Fibroblast of skin of right quadriceps (primary cell): ENCODE results near the gene GTF2F1.
"Not testable (repeated sequence)": the region's sequence is repeated elsewhere in the genome, so short reads cannot be mapped to it uniquely, and the experiment has no call there.

Experiments
- DNase-seq: peaks from one replicate; pipeline ENCODE4 v3.0.0-alpha.2; 2013

Gene GTF2F1, protein sequence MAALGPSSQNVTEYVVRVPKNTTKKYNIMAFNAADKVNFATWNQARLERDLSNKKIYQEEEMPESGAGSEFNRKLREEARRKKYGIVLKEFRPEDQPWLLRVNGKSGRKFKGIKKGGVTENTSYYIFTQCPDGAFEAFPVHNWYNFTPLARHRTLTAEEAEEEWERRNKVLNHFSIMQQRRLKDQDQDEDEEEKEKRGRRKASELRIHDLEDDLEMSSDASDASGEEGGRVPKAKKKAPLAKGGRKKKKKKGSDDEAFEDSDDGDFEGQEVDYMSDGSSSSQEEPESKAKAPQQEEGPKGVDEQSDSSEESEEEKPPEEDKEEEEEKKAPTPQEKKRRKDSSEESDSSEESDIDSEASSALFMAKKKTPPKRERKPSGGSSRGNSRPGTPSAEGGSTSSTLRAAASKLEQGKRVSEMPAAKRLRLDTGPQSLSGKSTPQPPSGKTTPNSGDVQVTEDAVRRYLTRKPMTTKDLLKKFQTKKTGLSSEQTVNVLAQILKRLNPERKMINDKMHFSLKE

DNA sequence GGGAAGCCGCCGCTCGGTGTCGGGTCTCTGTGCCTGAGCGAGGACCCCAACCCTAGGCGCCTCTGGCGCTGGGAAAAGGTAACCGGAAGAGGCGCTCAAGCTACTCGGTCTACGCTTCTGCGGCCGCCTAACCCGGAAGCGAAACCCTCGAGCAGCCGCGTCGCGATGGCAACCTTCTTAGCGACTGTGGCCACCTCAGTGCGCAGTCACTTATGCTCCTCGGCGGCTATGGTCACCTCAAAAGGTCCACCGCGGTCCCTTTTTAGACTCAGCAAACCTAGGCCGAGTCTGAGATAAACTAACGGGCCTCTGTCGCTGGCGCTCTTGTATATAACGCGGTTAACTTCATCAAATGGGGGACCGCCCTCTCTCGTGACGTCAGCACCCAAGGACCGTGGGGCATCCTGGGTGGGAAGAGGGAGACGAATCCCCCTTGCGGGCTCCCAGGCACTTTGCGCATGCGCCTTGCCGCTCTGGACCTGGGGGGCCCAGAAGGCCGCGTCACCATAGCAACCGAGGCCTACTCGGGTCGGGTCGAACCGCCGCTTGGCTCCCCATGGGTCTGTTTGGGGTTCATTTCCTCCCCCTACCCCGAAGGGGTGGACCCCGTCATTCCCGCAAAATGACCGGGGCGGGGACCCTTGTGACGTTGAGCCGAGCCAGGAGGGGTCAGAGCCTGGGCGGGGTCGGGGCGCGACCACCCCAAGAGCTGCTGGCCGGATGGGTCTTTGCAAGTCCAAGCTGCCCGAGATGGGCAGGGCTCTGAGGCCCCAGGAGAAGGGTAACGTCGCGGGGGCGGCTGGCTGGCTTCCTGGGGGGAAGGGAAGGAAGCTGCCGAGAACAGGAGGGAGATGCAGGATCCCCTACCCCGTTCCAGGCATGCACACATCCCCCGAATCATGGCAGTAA, at the start of gene GTF2F1:
GTF2F1 (minus strand) TSS at position 91 of the 909 bp plus-strand sequence. CDS start 169 bp downstream, outside the sequence.
- peak; percentile 97 for DNase-seq

DNA sequence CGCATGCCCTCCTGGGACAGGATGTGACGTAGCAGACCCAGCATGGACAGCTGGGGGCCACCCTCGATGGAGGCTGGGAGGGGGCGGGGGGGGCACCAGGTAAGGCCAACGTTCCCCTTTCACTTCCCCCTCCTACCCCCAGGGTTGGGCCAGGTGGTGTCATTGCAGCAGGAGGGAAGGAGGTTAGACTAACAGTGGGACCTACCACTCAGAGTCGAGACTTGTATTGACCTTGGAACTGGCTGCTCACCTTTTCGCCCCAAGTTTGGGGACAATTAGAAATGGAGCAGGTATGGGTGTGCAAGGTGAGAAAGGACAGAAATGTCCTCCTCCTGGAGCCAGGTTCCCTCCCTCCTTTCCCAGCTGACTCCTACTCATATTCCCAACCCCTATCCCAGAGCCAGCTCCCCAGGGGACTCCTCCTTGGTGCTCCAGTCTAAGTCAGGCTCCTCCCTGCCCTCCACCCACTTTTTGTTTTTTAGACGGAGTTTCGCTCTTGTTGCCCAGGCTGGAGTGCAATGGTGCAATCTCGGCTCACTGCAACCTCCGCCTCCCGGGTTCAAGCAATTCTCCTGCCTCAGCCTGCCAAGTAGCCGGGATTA, 49.2 kb upstream of the GTF2F1 start:
- DNase-seq = no peak

DNA sequence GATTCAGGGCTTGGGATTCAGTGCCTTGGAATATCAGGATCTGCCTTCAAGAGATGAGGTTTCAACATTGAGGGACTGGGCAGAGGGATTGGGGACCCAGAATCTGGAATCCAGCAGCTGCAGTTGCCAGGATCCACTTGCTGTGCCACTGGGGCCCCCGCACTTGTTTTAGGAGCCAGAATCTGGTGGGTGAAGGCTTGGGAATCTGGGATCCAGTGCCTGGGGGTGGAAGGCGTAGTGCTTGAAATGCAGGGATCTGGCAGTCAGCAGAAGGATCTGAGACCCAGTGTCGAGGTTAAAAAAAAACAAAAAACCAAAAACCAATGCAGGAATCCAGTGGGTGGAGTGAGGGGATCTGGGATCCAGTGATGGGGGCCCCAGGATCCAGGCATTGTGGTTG, 47.9 kb upstream of the GTF2F1 start:
- no peak for DNase-seq

DNA sequence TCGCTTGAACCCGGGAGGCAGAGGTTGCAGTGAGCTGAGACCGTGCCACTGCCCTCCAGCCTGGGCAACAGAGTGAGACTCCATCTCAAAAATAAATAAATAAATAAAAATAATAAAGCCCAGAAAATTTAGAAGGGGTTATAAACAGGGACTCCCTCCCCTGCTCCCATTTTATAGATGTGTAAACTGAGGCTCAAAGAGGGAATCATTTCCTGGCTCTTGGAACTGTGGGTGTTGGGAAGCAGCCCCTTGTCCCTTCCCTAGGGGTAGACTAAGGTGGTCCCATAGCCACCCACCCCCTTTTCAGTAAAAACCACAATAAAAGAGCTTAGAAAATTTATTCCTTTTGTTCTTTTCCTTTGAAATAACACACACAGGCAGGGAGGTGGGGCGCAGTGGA, 46.8 kb upstream of the GTF2F1 start:
- no peak for DNase-seq

DNA sequence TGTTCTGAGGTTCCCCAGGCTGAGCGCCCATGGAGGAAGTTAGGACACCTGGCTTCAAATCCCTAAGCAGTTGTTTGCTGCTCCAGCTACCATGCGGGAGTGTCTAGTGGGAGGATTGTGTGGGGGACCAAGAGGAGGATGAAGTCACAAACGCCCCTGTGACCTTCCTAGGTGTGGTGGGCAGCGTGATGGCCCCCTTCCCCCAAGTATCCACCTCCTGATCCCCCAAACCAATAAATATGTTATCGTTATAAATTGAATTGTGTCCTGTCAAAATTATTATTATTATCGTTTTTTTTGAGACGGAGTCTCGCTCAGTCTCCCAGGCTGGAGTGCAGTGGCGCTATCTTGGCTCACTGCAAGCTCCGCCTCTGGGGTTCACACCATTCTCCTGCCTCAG, 40.7 kb upstream of the GTF2F1 start, which contains the start of gene SLC25A41:
SLC25A41 (minus strand) TSS at position 101 of the 400 bp plus-strand sequence; CDS start at position 31, 70 bp downstream.
- no peak for DNase-seq

DNA sequence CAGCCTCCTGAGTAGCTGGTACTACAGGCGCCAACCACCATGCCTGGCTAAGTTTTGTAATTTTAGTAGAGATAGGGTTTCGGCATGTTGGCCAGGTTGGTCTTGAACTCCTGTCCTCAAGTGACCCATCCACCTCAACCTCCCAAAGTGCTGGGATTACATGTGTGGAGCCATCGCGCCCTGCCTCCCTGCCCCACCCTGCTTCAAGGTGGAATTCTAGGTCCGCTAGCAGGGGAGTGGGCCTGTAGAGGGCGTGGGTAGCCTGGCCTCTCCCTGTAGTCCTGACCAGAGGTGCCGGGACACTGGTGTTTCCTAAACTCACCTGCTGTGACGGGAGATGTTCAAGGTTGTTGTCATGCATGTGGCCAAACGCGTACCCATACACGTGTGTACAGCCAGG, 40.2 kb upstream of the GTF2F1 start:
- no peak for DNase-seq

DNA sequence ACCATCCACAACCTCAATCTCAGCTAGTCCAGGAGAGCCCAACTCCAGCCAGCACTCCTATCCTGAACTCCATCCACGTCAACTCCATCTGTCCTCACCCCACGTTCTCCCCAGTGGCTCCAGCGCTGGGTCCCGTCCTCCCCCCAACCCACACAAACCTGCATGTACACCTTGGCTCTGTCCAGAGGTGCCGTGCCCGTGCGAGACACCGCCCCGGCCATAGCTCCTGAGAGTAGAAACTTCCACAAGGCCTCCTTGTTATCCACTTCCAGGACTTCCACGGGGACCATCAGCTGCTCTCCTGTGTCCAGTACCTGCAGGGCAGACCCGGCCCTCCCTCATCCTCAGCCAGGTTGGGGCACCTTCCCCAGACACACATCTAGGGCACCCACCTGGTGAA, 38.9 kb upstream of the GTF2F1 start:
- no peak for DNase-seq

DNA sequence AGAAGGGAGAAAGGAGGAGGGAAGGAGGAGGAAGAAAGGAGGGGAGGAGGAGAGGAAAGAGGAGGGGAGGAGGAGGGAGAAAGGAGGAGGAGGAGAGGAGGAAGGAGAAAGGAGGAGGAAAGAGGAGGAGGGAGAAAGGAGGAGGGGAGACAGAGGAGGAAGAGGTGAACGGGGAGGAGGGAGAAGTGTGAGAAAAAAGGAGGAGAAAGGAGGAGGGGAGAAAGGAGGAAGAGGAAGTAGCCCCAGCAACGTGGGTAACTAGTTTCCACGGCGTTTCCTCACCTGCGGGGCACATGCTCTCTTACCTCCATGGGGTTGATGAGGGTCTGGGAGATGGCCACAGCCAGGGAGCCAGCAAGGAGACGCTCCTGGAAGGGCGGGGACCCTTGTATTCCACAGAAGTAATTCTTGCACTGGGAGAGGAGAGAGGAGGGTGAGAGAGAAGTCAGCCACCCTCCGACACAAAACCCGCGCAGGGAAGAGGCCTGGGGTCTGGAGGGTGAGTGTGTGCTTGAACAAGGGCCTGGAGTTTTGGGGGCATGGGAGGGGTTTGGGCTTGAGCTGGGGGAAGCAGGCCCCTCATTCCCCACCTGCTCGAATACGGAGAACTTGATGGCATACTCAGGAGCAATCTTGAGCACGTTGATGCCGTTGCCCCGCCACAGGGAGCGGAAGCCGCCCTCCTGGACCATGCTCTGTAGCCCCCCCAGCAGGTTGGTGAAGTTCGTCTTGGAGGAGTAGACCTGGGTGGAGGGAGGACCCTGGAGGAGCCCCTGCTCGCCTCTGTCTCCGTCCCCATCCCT, 36.7 kb upstream of the GTF2F1 start:
- DNase-seq = no peak

DNA sequence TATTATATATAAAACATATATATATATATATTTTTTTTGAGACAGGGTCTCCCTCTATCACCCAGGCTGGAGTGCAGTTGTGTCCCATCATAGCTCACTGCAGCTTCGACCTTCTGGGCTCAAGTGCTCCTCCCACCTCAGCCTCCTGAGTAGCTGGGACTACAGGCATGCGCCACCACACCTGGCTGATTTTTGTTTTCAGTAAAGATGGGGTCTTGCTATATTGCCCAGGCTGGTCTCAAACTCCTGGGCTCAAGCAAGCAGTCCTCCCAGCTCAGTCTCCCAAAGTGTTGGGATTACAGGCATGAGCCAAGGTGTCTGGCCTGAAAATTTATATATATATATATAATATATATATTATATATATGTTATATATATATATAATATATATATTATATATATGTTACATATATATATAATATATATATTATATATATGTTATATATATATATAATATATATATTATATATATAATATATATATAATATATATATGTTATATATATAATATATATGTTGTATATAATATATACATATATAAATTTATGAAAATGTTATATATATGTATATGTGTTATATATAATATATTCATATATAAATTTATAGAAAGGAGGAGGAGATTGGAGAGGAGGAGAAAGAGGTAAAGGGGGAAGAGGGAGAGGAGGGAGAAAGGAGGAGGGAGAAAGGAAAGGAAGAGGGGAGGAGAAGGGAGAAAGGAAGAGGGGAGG, 35.9 kb upstream of the GTF2F1 start:
- DNase-seq = not testable (repeated sequence)

DNA sequence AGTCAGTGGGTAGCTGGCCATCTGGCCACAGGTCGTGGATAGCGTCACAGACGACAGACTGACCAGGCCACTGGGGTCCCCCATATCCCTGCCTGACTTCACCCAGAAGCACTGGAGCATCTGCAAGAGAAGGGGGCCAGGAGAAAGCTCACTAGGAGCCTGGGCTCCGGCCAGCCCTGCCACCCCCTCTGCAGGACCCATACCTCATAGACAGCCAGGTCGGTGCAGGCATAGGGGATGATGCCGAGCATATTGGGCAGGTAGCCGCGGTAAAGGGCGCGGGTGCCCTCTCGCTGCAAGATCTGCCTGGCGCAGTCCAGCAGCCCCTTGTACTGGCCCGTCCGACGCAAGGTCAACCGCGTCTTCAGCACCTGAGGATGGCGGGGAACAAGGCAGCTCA, 34.2 kb upstream of the GTF2F1 start:
- DNase-seq = no peak

DNA sequence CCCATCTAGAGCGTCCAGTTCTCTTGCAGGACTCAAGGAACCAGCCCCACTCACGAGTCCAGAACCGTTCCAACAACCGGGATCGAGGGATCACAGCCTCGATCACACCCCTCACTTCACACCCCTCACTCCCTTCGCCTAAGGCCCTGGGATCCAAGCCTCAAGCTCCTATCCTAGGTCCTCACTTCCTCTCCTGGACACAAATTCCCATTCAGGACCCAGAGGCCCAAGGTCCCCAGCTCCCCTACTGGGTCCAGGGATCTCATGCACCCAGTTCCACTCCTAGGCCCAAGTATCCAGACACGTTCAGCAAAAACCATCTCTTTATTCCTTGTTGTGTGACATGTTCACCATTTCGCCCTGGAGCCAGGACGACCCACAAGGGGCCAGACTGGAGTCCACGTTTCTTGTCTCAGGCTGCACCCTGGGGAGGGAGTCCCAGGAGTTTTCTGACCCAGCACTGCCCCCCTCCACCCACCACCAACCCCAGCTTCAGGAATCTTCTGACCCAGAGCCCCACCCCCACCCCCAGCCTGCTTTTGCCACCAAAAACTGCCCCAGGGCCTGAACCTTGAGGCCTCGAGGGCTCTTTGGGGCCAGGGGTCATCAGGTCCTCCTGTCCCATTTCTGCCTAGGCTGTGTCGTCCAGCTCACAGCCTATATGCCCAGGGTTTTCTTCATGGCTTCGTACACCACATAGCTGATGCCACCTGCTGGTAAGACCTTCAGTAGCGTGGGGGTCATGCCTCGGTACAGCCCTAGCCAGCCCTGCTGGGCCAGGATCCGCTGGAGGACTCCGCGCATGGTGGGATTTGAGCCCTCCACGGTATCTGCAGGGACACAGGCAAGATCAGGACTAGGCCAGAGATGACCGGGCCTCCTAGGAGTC, 33.0 kb upstream of the GTF2F1 start:
- DNase-seq = no peak

DNA sequence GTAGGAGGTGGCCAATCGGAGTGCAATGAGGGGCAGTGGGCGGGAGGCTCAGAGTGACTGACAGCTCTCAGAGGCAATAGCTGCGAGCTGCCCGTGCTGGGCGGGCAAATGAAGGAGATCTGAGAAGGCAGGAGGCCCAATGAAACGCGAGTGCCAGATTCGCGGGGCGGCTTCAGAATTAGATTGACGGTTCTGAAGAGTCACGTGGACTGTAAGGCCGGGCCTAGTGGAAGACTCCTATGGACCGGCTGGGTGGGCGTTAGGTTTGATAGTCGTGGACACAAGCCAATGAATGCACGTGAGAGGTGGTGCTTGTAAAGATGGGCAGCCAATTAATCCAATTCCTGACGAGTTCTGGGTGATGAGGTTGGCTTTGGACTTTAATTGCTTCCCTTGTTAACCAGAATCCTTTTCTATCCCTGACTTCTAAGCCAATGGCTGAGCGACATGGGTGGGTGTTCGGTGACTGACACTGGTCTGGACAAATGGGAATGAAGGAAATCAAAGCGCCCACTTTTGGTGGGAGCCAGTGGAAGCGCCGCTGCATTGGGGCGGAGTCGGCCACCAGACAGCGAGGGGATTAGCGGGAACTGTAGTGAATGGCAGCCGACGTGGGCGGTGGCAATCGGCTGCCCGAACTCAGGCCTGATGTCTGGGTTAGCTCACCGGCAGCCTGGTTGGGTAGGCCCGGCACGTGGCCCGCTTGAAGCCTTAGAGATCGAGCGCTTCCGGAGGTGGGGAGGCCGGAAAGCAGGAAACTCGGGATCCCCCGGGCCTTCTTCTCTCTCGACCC, 32.2 kb upstream of the GTF2F1 start:
- peak; percentile 100 for DNase-seq

DNA sequence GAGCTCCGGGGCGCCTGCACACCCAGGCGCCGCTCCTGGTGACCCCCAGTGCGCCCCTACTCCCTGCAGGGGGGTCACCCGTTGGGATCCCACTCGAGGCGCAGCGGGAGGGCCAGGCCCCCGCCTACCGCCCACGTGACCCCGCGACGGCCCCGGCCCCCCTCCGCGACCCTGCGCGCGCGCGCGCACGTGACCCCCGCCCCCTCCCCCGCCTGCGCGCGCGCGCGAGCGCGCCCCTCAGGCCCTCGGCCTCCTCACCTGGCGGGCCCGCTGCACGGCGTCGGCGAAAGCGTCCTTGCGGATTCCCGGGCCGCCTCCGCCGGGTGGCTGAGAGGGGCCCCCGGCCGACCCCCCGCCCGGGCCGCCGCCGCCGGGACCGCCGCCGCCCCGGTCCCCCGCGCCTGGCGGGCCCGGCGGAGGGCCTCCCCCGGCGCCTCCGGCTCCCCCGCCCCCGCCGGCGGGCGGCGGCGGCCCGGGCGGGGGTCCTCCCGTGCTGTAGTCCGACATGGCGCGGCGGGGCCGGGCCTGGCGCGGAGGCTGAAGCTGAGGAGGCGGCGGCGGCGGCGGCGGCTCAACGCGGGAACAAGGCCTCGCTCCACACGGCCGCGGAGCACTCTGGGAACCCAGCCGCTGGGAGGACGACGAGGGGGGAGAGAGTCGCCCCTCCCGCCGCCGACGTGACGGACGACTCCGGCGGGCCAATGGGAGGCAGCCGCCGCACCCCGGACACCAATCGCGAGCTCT, 31.4 kb upstream of the GTF2F1 start, which contains the start of gene KHSRP:
KHSRP (minus strand) TSS at position 617 of the 744 bp plus-strand sequence; CDS start at position 507, 110 bp downstream.
- DNase-seq = no peak

DNA sequence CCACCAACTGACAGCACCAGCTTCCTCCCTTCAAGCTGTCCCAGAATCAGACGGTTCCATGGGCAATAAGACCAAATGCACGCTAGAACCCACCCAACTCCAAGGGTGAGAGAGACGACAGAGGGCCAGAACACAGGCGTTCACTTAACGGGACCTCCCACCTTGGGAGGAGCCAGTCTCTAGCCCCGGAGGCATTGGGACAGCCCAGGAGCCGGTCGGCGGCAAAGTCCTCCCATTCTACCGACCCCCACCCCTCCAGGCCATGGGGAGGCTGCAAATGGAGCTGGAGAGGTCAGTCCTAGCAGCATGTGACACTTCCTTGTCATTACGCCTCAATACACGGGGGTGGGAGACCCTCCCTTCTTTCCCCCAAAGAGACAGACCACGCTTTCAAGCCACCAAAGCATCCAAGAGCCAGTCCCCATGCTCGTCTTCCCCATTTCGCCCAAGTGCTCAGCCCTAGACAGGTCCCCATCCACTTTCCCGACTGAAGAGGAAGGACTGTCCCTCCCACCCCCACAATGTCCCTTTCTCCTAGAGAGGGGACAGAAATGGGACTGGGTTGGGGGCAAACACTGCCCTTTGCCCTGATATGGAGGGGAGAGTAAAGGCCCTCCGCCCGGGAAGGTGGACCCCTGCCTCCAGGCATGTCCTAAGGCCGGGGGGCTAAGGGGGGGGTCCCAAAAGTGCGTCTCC, 30.7 kb upstream of the GTF2F1 start:
- peak; percentile 29 for DNase-seq

DNA sequence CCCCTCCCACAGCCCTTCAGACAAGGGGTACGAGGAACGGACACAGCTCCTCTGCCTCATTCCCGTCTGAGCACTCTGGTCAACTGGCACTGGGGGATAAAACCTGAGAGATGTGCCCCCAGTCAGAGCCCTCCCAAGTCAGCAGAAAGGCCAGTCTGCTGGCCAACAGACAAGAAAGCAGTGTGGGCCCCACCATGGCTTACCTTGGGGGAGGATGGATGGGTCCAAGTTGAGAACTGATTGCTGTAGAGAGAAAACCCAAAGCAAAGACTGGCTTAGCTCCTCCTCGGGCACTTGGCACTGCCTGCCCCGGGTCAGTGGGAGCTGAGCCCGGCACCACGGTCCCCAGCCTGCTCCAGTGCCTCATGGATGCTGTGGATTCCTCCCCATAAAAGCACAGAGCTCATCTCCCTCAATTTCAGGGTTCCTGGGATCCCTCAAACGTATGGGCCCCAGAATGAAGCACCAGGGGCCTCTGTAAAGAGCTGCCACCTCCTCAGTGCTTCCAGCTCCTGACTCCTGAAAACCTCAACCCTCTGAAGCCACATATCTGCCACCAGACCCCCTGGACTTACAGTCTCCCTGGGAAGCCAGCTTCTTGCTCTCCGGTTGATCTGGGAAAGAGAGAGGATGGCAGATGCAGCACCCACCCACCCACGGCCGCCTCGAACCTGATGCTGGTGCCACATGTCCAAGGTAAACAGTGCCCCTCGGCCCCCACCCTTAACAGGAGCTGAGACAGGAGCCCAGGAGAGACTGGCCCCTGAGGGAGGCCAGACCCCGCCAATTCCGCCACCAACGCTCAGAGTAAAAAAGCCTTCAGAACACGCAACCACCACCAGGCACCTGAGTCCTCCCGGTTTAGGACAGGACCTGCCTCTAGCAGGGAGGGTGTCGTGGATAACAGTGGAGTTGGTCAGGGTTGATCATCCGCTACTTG, 28.4 kb upstream of the GTF2F1 start:
- no peak for DNase-seq

DNA sequence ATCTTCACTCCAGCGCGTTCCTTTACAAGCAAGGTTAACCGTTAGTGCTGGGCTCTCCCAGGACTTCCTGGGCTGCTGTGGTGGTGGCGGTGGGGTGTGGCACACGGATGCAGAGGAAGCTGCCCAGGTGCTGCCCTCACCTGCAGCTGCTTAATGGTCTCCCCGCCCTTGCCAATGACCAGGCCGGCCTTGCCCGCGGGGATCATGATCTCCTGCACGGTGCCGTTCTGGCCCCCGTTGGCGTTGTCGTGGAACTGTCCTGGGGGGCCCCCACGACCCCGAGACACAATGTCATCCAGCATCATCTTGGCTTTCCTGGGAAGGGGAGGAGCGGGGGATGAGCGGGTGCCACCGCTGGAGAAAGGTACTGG, 25.6 kb upstream of the GTF2F1 start:
- DNase-seq = no peak
